Loucy (cell line): ENCODE measurements around the gene PHACTR3.

Source experiments
- H2AFZ ChIP-seq: fragments of 200-600 bp; sonication (generic); 2 replicates; pipeline ENCODE4 v1.6.0; 2016; ENCODE audit warnings: antibody characterized with exemption, mild to moderate bottlenecking, low read length, moderate library complexity
- H3F3A ChIP-seq: fragments of 200-600 bp; 2 replicates; pipeline ENCODE4 v1.6.0; 2016; ENCODE audit warnings: antibody characterized with exemption, low read depth, mild to moderate bottlenecking
- H3K27me3 ChIP-seq: fragments of 200-600 bp; sonication (generic); 2 replicates; pipeline ENCODE4 v1.6.1; 2014; ENCODE audit warnings: low read length, mild to moderate bottlenecking; ENCODE audit not compliant: insufficient read depth, poor library complexity, severe bottlenecking
- H3K36me3 ChIP-seq: fragments of 200-600 bp; sonication (generic); 2 replicates; pipeline ENCODE4 v1.6.1; 2016; ENCODE audit warnings: low read length; ENCODE audit not compliant: insufficient read depth
- H3K4me1 ChIP-seq: fragments of 200-600 bp; sonication (generic); 2 replicates; pipeline ENCODE4 v1.5.1; 2014; ENCODE audit warnings: low read length, mild to moderate bottlenecking; ENCODE audit not compliant: insufficient read depth, poor library complexity, severe bottlenecking
- H3K4me2 ChIP-seq: fragments of 200-600 bp; sonication (generic); 2 replicates; pipeline ENCODE4 v1.6.0; 2014; ENCODE audit warnings: antibody characterized with exemption, low read length, low read depth, mild to moderate bottlenecking; ENCODE audit not compliant: poor library complexity, severe bottlenecking
- H3K4me3 ChIP-seq: fragments of 200-600 bp; sonication (generic); 2 replicates; pipeline ENCODE4 v1.5.1; 2014; ENCODE audit warnings: low read length, mild to moderate bottlenecking, mixed read lengths; ENCODE audit not compliant: poor library complexity, severe bottlenecking
- H3K79me2 ChIP-seq: fragments of 200-600 bp; sonication (generic); 2 replicates; pipeline ENCODE4 v1.6.1; 2014; ENCODE audit warnings: low read length; ENCODE audit not compliant: insufficient read depth
- H3K9ac ChIP-seq: fragments of 200-600 bp; sonication (generic); 2 replicates; pipeline ENCODE4 v1.6.0; 2014; ENCODE audit warnings: mild to moderate bottlenecking, low read depth, low read length, moderate library complexity; ENCODE audit not compliant: poor library complexity, severe bottlenecking
- H3K9me2 ChIP-seq: fragments of 200-600 bp; sonication (generic); replicated peaks from 2 replicates; pipeline ENCODE4 v1.6.1; 2016; ENCODE audit warnings: low read depth, low read length, mixed read lengths
- H3K9me3 ChIP-seq: fragments of 200-600 bp; sonication (generic); 2 replicates; pipeline ENCODE4 v1.6.1; 2014; ENCODE audit warnings: mild to moderate bottlenecking, antibody characterized with exemption, low read length, low read depth; ENCODE audit not compliant: insufficient read depth
- H4K20me1 ChIP-seq: fragments of 200-600 bp; sonication (generic); 2 replicates; pipeline ENCODE4 v1.6.0; 2014; ENCODE audit warnings: antibody characterized with exemption, low read length, mild to moderate bottlenecking; ENCODE audit not compliant: insufficient read depth, poor library complexity, severe bottlenecking
- EZH2phosphoT487 ChIP-seq: fragments of 200-600 bp; IDR thresholded peaks from 2 replicates; pipeline ENCODE4 v1.6.1; 2018; ENCODE audit warnings: antibody characterized with exemption, mild to moderate bottlenecking, moderate library complexity, borderline replicate concordance
- TF ChIP-seq, protein P1 (sequence below): fragments of 200-600 bp; sonication (generic); conservative IDR thresholded peaks from 2 replicates; pipeline ENCODE4 v1.5.1; 2014; ENCODE audit warnings: mild to moderate bottlenecking, antibody characterized with exemption, low read length

PHACTR3 gene

DNA sequence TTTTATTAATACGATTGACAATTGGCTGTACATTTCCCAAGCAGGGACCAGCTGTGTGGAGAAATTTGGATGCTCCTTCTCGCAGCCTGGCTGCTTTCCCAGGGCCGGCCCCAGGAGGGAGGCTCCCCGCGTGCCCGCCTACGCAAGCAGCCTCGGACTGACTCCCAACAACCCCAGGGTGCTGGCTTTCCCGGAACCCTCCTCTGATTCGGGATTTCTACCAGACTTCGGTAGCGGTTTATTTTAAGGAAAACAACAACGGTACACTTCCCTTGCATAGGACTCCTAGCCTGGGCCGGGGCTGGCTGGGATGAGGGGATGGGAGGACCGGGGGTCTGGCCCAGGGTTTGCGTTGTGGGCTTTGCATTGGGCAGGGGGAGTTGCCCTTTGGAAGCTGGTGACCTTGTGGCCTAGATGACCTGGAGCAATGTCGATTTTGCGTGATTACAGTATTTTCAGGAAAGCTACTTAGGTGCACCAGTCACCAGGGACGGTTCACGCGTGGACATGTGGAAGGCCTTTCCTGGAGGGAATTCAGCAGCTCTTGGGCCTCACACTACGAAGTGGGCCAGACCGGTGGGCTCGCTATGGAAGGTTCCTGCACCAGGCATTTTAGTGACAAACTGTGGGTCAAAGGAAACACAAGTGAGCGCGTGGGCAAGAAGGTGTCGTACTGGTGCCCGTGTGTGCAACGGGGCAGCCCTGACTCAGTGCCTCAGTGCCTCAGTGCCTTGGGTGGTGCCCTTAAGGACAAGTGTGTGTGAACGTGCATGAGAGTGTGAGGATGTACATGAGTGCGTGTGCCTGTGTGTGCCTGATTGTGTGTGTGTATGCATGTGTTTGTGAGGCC is 20.7 kb upstream of the PHACTR3 start:
- no peak for TF ChIP-seq EZH2phosphoT487
- TF ChIP-seq, protein P1, sequence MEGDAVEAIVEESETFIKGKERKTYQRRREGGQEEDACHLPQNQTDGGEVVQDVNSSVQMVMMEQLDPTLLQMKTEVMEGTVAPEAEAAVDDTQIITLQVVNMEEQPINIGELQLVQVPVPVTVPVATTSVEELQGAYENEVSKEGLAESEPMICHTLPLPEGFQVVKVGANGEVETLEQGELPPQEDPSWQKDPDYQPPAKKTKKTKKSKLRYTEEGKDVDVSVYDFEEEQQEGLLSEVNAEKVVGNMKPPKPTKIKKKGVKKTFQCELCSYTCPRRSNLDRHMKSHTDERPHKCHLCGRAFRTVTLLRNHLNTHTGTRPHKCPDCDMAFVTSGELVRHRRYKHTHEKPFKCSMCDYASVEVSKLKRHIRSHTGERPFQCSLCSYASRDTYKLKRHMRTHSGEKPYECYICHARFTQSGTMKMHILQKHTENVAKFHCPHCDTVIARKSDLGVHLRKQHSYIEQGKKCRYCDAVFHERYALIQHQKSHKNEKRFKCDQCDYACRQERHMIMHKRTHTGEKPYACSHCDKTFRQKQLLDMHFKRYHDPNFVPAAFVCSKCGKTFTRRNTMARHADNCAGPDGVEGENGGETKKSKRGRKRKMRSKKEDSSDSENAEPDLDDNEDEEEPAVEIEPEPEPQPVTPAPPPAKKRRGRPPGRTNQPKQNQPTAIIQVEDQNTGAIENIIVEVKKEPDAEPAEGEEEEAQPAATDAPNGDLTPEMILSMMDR: no peak
- Histone ChIP-seq H3K27me3 (no peaks in the 10 kb centered on the region), H3K36me3 (no peaks in the 10 kb centered on the region), H3K4me2 (peak overlapping the region; percentile 83), H3K4me1 (peaks cover 98% of the 10 kb centered on the region), H3K79me2 (peaks cover 94% of the 10 kb centered on the region), H4K20me1 (no peaks in the 10 kb centered on the region), H2AFZ (no peak overlapping the region), H3F3A (peaks cover 21% of the 10 kb centered on the region), H3K4me3 (peak overlapping the region; percentile 69), H3K9me3 (no peaks in the 10 kb centered on the region), H3K9me2 (no peaks in the 10 kb centered on the region), H3K9ac (peak overlapping the region; percentile 88)

DNA sequence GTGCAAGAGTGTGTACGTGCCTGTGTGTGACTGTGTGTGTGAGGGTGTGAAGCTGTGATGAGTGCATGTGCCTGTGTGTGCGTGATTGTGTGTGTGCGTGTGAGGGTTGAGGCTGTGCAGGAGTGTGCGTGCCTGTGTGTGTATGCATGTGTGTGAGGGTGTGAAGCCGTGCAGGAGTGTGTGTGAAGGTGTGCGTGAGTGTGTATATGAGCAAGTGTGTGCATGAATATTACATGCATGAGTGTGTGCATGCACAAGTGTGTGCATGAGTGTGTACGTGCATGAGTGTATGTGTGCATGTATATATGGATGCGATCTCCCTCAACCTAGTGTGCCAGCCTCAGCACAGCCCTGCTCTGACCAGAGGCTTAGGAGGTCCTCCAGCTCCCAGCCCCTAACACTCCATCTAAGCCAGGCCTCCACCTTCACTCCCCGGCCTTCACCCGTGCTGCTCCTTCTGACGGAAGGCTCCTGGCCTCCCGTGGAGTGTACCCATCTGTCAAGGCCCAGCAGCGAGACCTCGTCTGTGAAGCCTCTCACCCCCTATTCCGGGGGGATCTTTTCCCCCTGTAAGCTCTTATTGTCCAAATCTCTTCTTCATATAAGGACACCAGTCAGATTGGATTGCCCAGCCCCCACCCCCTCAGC is 19.9 kb upstream of the PHACTR3 start:
- Histone ChIP-seq H3K4me1 (peaks cover 95% of the 10 kb centered on the region), H3K27me3 (no peaks in the 10 kb centered on the region), H3F3A (peaks cover 21% of the 10 kb centered on the region), H3K79me2 (peaks cover 94% of the 10 kb centered on the region), H3K4me2 (peak overlapping the region; percentile 83), H3K4me3 (peak overlapping the region; percentile 69), H3K36me3 (no peaks in the 10 kb centered on the region), H3K9me3 (no peaks in the 10 kb centered on the region), H2AFZ (no peak overlapping the region), H4K20me1 (no peaks in the 10 kb centered on the region), H3K9ac (peak overlapping the region; percentile 88), H3K9me2 (no peaks in the 10 kb centered on the region)
- TF ChIP-seq EZH2phosphoT487: no peak
- TF ChIP-seq, protein P1: no peak

DNA sequence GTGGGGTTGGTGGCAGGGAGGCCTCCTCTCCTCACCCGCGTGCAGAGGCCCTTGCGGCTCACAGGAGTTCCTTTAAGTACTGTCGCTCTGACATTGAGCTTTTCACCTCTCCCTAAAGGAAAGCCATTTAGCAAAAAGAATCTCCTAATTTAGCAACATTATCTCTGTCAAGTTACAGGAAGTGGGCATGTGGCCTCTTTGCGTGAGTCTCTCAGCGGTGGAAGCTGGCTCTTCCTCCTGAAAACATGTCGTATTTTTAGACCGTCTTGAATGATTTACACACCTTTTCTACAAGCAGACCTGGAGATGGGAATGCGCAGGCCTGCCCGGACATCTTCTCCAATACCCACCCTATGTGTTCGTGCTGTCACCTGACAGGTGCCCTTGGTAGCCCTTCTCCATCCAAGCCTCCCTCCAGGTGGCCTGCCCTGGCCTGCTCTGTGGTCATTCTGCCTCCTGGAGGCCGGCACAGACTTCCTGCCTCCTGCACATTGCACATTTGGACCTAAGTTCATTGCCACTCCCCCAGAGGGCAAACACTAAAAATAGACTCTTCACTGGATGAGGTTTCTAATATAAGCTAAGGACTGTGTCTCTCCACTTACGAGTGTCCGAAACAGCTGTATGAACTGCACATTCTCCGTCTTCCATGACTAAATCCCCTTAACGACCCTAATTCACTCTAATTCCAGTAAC is 18.5 kb upstream of the PHACTR3 start:
- TF ChIP-seq, protein P1: peak; percentile 28; the same call in 1 of the 2 replicates
- TF ChIP-seq EZH2phosphoT487: no peak
- H3K9ac ChIP-seq: peak overlapping the region; percentile 88
- H4K20me1 ChIP-seq: no peaks in the 10 kb centered on the region
- peak overlapping the region; percentile 83 for H3K4me2 ChIP-seq
- H3K27me3 ChIP-seq: no peaks in the 10 kb centered on the region
- H3K4me1 ChIP-seq: peaks cover 88% of the 10 kb centered on the region
- H3K9me3 ChIP-seq: no peaks in the 10 kb centered on the region
- peak overlapping the region; percentile 16; the same call in 1 of the 2 replicates for H2AFZ ChIP-seq
- H3K79me2 ChIP-seq: peaks cover 99% of the 10 kb centered on the region
- H3K4me3 ChIP-seq: peak overlapping the region; percentile 69
- H3F3A ChIP-seq: peaks cover 15% of the 10 kb centered on the region
- no peaks in the 10 kb centered on the region for H3K36me3 ChIP-seq
- no peaks in the 10 kb centered on the region for H3K9me2 ChIP-seq
